A549 (cell line): ENCODE measurements around the gene CD19. TPM values are rescaled to one million over a fixed set of nuclear protein-coding genes. Genes with fewer than 3 reads are reported as not detected.

ENCODE experiments used
- ATAC-seq, 2 experiments: fragments of 200-7000 bp in 1 of 2; fragments of >200 bp in 1 of 2; cut with Nextera tagmentation in 1 of 2; cut with Tn5 transposase in 1 of 2; 3 replicates each; pipeline versions ENCODE4 v1.8.0 to v1.9.1; 2018 to 2020; ENCODE audit warnings: mild to moderate bottlenecking in 1 of 2, moderate library complexity in 1 of 2
- CTCF ChIA-PET: fragments of 300-600 bp; sonication (Branson Sonifier 250); formaldehyde crosslinking; extraction: SDS; loops from one replicate; lab custom pipeline; 2021; ENCODE audit warnings: antibody characterized with exemption, inconsistent platforms; lab: Yijun Ruan, JAX
- POLR2A ChIA-PET: fragments of 350-600 bp; formaldehyde crosslinking; extraction: SDS; loops from one replicate; lab custom pipeline; 2021; ENCODE audit warnings: antibody characterized with exemption, inconsistent platforms; lab: Yijun Ruan, JAX
- DNase-seq, 2 experiments: peaks; one replicate each; pipeline versions ENCODE4 v3.0.0 to v3.0.0-alpha.2; 2011 to 2016; ENCODE audit warnings: low read depth in 1 of 2, low spot score in 1 of 2
- FAIRE-seq: peaks from 2 replicates; lab custom pipeline; 2011; peaks lifted over from hg19 to GRCh38; lab: Jason Lieb, UNC
- H3K27ac ChIP-seq, 2 experiments: fragments of >200 bp; sonication (Bioruptor Twin); formaldehyde crosslinking; 3 replicates each; pipeline ENCODE4 v1.5.1; 2016 to 2017
- H3K4me1 ChIP-seq: fragments of >200 bp; sonication (Bioruptor Twin); formaldehyde crosslinking; 3 replicates; pipeline ENCODE4 v1.6.1; 2016
- H3K4me2 ChIP-seq: fragments of >200 bp; sonication (Bioruptor Twin); formaldehyde crosslinking; 3 replicates; pipeline ENCODE4 v1.6.1; 2016
- H3K4me3 ChIP-seq: fragments of >200 bp; sonication (Bioruptor Twin); formaldehyde crosslinking; 3 replicates; pipeline ENCODE4 v1.5.1; 2016
- H3K9me3 ChIP-seq: fragments of >200 bp; sonication (Bioruptor Twin); formaldehyde crosslinking; 3 replicates; pipeline ENCODE4 v1.6.1; 2016
- BHLHE40 ChIP-seq: IDR thresholded peaks from 2 replicates; pipeline ENCODE4 v1.6.1; 2012; ENCODE audit warnings: low read depth, low read length, inconsistent platforms
- CBX8 ChIP-seq: fragments of 200-600 bp; sonication (generic); IDR thresholded peaks from 2 replicates; pipeline ENCODE4 v1.6.1; 2016
- ELK1 ChIP-seq: fragments of 150-350 bp; IDR thresholded peaks from 2 replicates; pipeline ENCODE4 v1.6.1; 2014; ENCODE audit warnings: low read depth, mild to moderate bottlenecking, low read length
- ESRRA ChIP-seq: fragments of 150-350 bp; IDR thresholded peaks from 2 replicates; pipeline ENCODE4 v1.6.1; 2014; ENCODE audit warnings: mild to moderate bottlenecking, low read length, borderline replicate concordance
- FOSB ChIP-seq: fragments of 250-450 bp; sonication (Bioruptor Pico); IDR thresholded peaks from 2 replicates; pipeline ENCODE4 v1.5.0; 2020; ENCODE audit warnings: mild to moderate bottlenecking, moderate library complexity
- FOSL2 ChIP-seq, 2 experiments: fragments of 450-650 bp in 1 of 2; fragments of >200 bp in 1 of 2; sonication (Bioruptor Twin) in 1 of 2; formaldehyde crosslinking; IDR thresholded peaks; 2 replicates each; pipeline versions ENCODE4 v1.5.0 to v1.6.1; 2016 to 2020; ENCODE audit warnings: mild to moderate bottlenecking in 1 of 2, moderate library complexity in 1 of 2
- FOXS1 ChIP-seq: fragments of 250-450 bp; sonication (Bioruptor Pico); IDR thresholded peaks from 2 replicates; pipeline ENCODE4 v1.5.0; 2020; ENCODE audit warnings: mild to moderate bottlenecking, moderate library complexity
- GATA3 ChIP-seq: IDR thresholded peaks from 2 replicates; pipeline ENCODE4 v1.6.1; 2012; ENCODE audit warnings: borderline replicate concordance
- HES2 ChIP-seq: fragments of >200 bp; sonication (Bioruptor Twin); formaldehyde crosslinking; IDR thresholded peaks from 2 replicates; pipeline ENCODE4 v1.6.1; 2016
- HEYL ChIP-seq: fragments of 250-450 bp; sonication (Bioruptor Pico); IDR thresholded peaks from 2 replicates; pipeline ENCODE4 v1.8.0; 2021; ENCODE audit warnings: mild to moderate bottlenecking, moderate library complexity
- HOXB13 ChIP-seq: fragments of 250-450 bp; sonication (Bioruptor Pico); IDR thresholded peaks from 2 replicates; pipeline ENCODE4 v1.5.0; 2020; ENCODE audit warnings: low read depth, mild to moderate bottlenecking, moderate library complexity
- JUN ChIP-seq, 2 experiments: fragments of >200 bp; sonication (Bioruptor Twin); formaldehyde crosslinking; IDR thresholded peaks; 2 replicates in 1 of 2; 3 replicates in 1 of 2; pipeline ENCODE4 v1.6.1; 2016 to 2017
- JUNB ChIP-seq: fragments of >200 bp; sonication (Bioruptor Twin); formaldehyde crosslinking; IDR thresholded peaks from 2 replicates; pipeline ENCODE4 v1.6.1; 2016
- KDM1A ChIP-seq: fragments of 200-600 bp; sonication (generic); IDR thresholded peaks from 2 replicates; pipeline ENCODE4 v1.6.1; 2016; ENCODE audit warnings: low read depth, mild to moderate bottlenecking
- POLR2A ChIP-seq: IDR thresholded peaks from 2 replicates; pipeline ENCODE4 v1.6.1; 2012; ENCODE audit warnings: mild to moderate bottlenecking, low read length
- POLR2AphosphoS2 ChIP-seq: conservative IDR thresholded peaks from 2 replicates; pipeline ENCODE4 v1.6.1; 2012; ENCODE audit warnings: low read length, improper control_type of control experiment, inconsistent platforms
- RAD21 ChIP-seq, 2 experiments: fragments of >200 bp in 1 of 2; sonication (Bioruptor Twin) in 1 of 2; formaldehyde crosslinking in 1 of 2; IDR thresholded peaks in 1 of 2; conservative IDR thresholded peaks in 1 of 2; 2 replicates in 1 of 2; 3 replicates in 1 of 2; pipeline ENCODE4 v1.6.1; 2012 to 2018; ENCODE audit warnings: inconsistent platforms in 1 of 2
- RNF2 ChIP-seq: fragments of 200-600 bp; sonication (generic); IDR thresholded peaks from 2 replicates; pipeline ENCODE4 v1.6.1; 2016; ENCODE audit warnings: low read depth, mild to moderate bottlenecking, antibody characterized with exemption, moderate library complexity, borderline replicate concordance
- TFCP2L1 ChIP-seq: fragments of 250-450 bp; sonication (Bioruptor Pico); IDR thresholded peaks from 2 replicates; pipeline ENCODE4 v1.5.0; 2021; ENCODE audit warnings: mild to moderate bottlenecking
- TP53 ChIP-seq: fragments of 250-450 bp; sonication (Bioruptor Pico); IDR thresholded peaks from 2 replicates; pipeline ENCODE4 v1.5.0; 2021; ENCODE audit warnings: mild to moderate bottlenecking, moderate library complexity
- USF2 ChIP-seq: fragments of 450-650 bp; IDR thresholded peaks from 2 replicates; pipeline ENCODE4 v1.6.1; 2014; ENCODE audit warnings: antibody characterized with exemption
- ZNF302 ChIP-seq: fragments of 250-450 bp; sonication (Bioruptor Pico); IDR thresholded peaks from 2 replicates; pipeline ENCODE4 v1.9.0; 2021; ENCODE audit warnings: inconsistent platforms, mild to moderate bottlenecking, moderate library complexity
- ZSCAN20 ChIP-seq: fragments of 250-450 bp; sonication (Bioruptor Pico); IDR thresholded peaks from 2 replicates; pipeline ENCODE4 v1.8.0; 2022; ENCODE audit warnings: mild to moderate bottlenecking, moderate library complexity
- WGBS: methylation state at CpG from one replicate; pipeline ENCODE4 v1.1.6; 2017; ENCODE audit errors: missing lambda C conversion rate; 5-methylcytosine and 5-hydroxymethylcytosine counted together
- polyA plus RNA-seq, 4 experiments: library from polyadenylated mRNA; depleted of rRNA in 3 of 4; stranded (reverse); fragments of >200 nt; fragmentation: RNase III in 1 of 4; extraction: RNeasy Plus Mini Kit Qiagen cat#74134 plus additional on column Dnase treatment in 1 of 4; gene quantifications; 2 replicates in 3 of 4; 3 replicates in 1 of 4; pipeline ENCODE4 v1.2.3, GENCODE V29; 2011 to 2017
- TF ChIP-seq, protein P1 (sequence below): IDR thresholded peaks from 2 replicates; pipeline ENCODE4 v1.6.1; 2012
- TF ChIP-seq, protein P2 (sequence below): fragments of >200 bp; sonication (Bioruptor Twin); formaldehyde crosslinking; IDR thresholded peaks from 3 replicates; pipeline ENCODE4 v1.5.1; 2016
- TF ChIP-seq, protein P3 (sequence below): IDR thresholded peaks from 2 replicates; pipeline ENCODE4 v1.6.1; 2012; ENCODE audit warnings: low read depth, borderline replicate concordance
- TF ChIP-seq, protein P4 (sequence below): fragments of 250-450 bp; sonication (Bioruptor Pico); IDR thresholded peaks from 2 replicates; pipeline ENCODE4 v1.5.0; 2021; ENCODE audit warnings: mild to moderate bottlenecking, moderate library complexity, borderline replicate concordance

Gene CD19
- polyA plus RNA-seq, 2 of the 4 experiments (the other 2 are of a cell fraction) = not detected

DNA sequence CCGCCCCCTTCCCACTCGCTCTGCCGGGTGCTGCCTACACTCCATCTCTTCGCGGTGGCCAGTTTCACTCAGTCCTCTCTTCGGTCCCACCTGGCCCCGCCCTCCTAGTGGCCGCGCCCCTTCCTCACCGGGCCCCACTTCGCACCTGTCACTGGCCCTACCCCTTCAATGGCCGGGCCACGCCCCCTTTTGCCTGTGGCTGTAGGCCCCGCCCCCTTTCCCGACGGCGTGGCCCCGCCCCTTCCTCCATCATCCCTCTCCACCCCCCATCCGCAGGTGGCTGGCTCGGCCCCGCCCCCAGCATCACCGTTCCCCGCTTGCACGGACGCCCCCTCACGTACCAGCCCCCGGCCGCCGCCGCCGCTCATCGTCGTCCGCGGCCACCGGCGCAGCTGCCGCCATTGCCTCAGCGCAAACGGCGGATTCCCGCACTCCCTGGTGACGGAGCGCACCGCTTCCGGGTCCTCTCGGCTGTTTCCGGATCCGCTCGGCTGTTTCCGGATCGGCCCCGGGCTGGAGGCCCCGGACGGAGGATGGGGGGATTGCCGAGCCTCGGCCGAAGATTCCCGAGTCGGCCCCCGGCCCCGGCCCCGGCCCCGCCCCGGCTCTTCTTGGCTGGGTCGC lies 6.9 kb upstream of the CD19 start, which contains the start of gene RABEP2:
Gene RABEP2, minus strand, starts transcription at position 477 of the 624 bp plus-strand sequence. Its CDS starts 75 bp downstream, at position 402.
- H3K4me3 ChIP-seq = peak within 1 kb of the TSS; percentile 60
- H3K9me3 ChIP-seq = no peaks in the 10 kb centered on the region
- ATAC-seq (peak; percentile 89 to 94), FAIRE-seq (no peak), DNase-seq (peak; percentile 89 to 97)
- peak within 1 kb of the TSS; percentile 82 for H3K4me2 ChIP-seq
- 0% methylated on average over 4 of the region's 66 CpGs for WGBS
- CTCF ChIA-PET = interaction anchor here (1.6 to 13.3 kb wide), 3 partner anchors 17 to 22 kb away, joined by 4 to 92 read pairs (median 12); no protein-coding TSS in a partner anchor
- peaks cover 10% of the 10 kb centered on the region; the same call in 2 of the 3 replicates for H3K4me1 ChIP-seq
- POLR2A ChIA-PET = interaction anchor here (0.6 to 1.6 kb wide), 8 partner anchors 10 to 1074 kb away, joined by 3 to 6 read pairs (median 4); partner anchors contain the start of genes ATXN2L and NFATC2IP
- TF ChIP-seq POLR2A (0 out of 2 replicates have a peak, but pooled peaks have one; percentile 10), BHLHE40 (no peak)
- TF ChIP-seq, protein P1, sequence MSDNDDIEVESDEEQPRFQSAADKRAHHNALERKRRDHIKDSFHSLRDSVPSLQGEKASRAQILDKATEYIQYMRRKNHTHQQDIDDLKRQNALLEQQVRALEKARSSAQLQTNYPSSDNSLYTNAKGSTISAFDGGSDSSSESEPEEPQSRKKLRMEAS = peak; percentile 34; the same call in 1 of the 2 replicates
- peak within 1 kb of the TSS; percentile 93 for H3K27ac ChIP-seq

- no peaks in the 10 kb centered on the region for H3K9me3 ChIP-seq
- DNase-seq (peak; percentile 67 to 84), ATAC-seq (peak; percentile 75 to 82), FAIRE-seq (no peak)
- peaks cover 8% of the 10 kb centered on the region; the same call in 2 of the 3 replicates for H3K4me1 ChIP-seq
- H3K4me2 ChIP-seq = peak overlapping the region; percentile 82
- 7% methylated on average over 31 of the region's 48 CpGs for WGBS
- CTCF ChIA-PET = interaction anchor here (1.6 to 13.3 kb wide), 3 partner anchors 17 to 22 kb away, joined by 4 to 92 read pairs (median 12); no protein-coding TSS in a partner anchor
- H3K27ac ChIP-seq = peak overlapping the region; percentile 93
- POLR2A ChIA-PET = interaction anchor here (0.6 to 1.6 kb wide), 9 partner anchors 11 to 1073 kb away, joined by 3 to 6 read pairs (median 4); partner anchors contain the start of genes ATXN2L and NFATC2IP
- H3K4me3 ChIP-seq = peak overlapping the region; percentile 60
- TF ChIP-seq RAD21 (conservative IDR thresholded peaks at IDR 0.05 in 1 of 2, IDR thresholded peaks at IDR 0.05 in 1 of 2) = no peak
- no peak for TF ChIP-seq ELK1
- no peak for TF ChIP-seq GATA3
- no peak for TF ChIP-seq ZSCAN20 (CRISPR knock-in tag)
- no peak for TF ChIP-seq HOXB13 (CRISPR knock-in tag)
- no peak for TF ChIP-seq TP53 (CRISPR knock-in tag)
- no peak for TF ChIP-seq FOSB (CRISPR knock-in tag)
- TF ChIP-seq ZNF302 (CRISPR knock-in tag) = no peak
- no peak for TF ChIP-seq HEYL
- no peak for TF ChIP-seq BHLHE40
- TF ChIP-seq, protein P2, sequence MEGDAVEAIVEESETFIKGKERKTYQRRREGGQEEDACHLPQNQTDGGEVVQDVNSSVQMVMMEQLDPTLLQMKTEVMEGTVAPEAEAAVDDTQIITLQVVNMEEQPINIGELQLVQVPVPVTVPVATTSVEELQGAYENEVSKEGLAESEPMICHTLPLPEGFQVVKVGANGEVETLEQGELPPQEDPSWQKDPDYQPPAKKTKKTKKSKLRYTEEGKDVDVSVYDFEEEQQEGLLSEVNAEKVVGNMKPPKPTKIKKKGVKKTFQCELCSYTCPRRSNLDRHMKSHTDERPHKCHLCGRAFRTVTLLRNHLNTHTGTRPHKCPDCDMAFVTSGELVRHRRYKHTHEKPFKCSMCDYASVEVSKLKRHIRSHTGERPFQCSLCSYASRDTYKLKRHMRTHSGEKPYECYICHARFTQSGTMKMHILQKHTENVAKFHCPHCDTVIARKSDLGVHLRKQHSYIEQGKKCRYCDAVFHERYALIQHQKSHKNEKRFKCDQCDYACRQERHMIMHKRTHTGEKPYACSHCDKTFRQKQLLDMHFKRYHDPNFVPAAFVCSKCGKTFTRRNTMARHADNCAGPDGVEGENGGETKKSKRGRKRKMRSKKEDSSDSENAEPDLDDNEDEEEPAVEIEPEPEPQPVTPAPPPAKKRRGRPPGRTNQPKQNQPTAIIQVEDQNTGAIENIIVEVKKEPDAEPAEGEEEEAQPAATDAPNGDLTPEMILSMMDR = no peak
- TF ChIP-seq, protein P3, sequence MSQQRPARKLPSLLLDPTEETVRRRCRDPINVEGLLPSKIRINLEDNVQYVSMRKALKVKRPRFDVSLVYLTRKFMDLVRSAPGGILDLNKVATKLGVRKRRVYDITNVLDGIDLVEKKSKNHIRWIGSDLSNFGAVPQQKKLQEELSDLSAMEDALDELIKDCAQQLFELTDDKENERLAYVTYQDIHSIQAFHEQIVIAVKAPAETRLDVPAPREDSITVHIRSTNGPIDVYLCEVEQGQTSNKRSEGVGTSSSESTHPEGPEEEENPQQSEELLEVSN = 0 out of 2 replicates have a peak, but pooled peaks have one; percentile 17
- TF ChIP-seq ESRRA = peak; percentile 40; the same call in 1 of the 2 replicates
- no peak for TF ChIP-seq JUNB
- no peak for TF ChIP-seq TFCP2L1 (CRISPR knock-in tag)
- no peak for TF ChIP-seq POLR2AphosphoS2
- peak; percentile 72 to 83; a peak in 3 of 5 replicates for TF ChIP-seq JUN (IDR thresholded peaks at IDR 0.05)
- no peak for TF ChIP-seq HES2
- no peak for TF ChIP-seq FOSL2 (IDR thresholded peaks at IDR 0.05)
- 0 out of 2 replicates have a peak, but pooled peaks have one; percentile 15 for TF ChIP-seq FOSL2 (CRISPR knock-in tag; IDR thresholded peaks at IDR 0.05)
- no peak for TF ChIP-seq USF2
- no peak for TF ChIP-seq CBX8
- TF ChIP-seq, protein P4, sequence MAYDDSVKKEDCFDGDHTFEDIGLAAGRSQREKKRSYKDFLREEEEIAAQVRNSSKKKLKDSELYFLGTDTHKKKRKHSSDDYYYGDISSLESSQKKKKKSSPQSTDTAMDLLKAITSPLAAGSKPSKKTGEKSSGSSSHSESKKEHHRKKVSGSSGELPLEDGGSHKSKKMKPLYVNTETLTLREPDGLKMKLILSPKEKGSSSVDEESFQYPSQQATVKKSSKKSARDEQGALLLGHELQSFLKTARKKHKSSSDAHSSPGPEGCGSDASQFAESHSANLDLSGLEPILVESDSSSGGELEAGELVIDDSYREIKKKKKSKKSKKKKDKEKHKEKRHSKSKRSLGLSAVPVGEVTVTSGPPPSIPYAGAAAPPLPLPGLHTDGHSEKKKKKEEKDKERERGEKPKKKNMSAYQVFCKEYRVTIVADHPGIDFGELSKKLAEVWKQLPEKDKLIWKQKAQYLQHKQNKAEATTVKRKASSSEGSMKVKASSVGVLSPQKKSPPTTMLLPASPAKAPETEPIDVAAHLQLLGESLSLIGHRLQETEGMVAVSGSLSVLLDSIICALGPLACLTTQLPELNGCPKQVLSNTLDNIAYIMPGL = no peak
- no peak for TF ChIP-seq KDM1A
- TF ChIP-seq FOXS1 = no peak
- no peak for TF ChIP-seq RNF2
These were observed 6.2 kb upstream of the CD19 start for GRCh38 chr16:28925386-28926228.
